Endodermal cell (in vitro differentiated cells): Measurements from ENCODE around the gene SYNPO2. TPM values are rescaled to one million over a fixed set of nuclear protein-coding genes. Genes with fewer than 3 reads are reported as not detected.

Experiments
- DNase-seq: peaks from one replicate; pipeline ENCODE4 v3.0.0-alpha.2; 2017
- H3K27ac ChIP-seq: 2 replicates; pipeline ENCODE4 v1.5.1; 2013; ENCODE audit warnings: mild to moderate bottlenecking, low read depth, low read length, moderate library complexity
- H3K27me3 ChIP-seq: 2 replicates; pipeline ENCODE4 v1.6.1; 2013; ENCODE audit warnings: mild to moderate bottlenecking, low read length, moderate library complexity; ENCODE audit not compliant: insufficient read depth, control insufficient read depth, poor library complexity, severe bottlenecking
- H3K36me3 ChIP-seq: 2 replicates; pipeline ENCODE4 v1.7.0; 2013; ENCODE audit warnings: mild to moderate bottlenecking, low read length, moderate library complexity; ENCODE audit not compliant: control insufficient read depth, insufficient read depth
- H3K4me1 ChIP-seq: one replicate; pipeline ENCODE4 v1.7.0; 2013; ENCODE audit warnings: low read length; ENCODE audit not compliant: control insufficient read depth, insufficient read depth
- H3K4me3 ChIP-seq: 2 replicates; pipeline ENCODE4 v1.5.1; 2013; ENCODE audit warnings: mild to moderate bottlenecking, low read length, moderate library complexity
- H3K9ac ChIP-seq: 2 replicates; pipeline ENCODE4 v1.6.1; 2013; ENCODE audit warnings: mild to moderate bottlenecking, low read length, moderate library complexity; ENCODE audit not compliant: poor library complexity, severe bottlenecking; ENCODE audit errors: extremely low read depth
- H3K9me3 ChIP-seq: 2 replicates; pipeline ENCODE4 v1.6.1; 2013; ENCODE audit warnings: mild to moderate bottlenecking, low read length, moderate library complexity; ENCODE audit not compliant: control insufficient read depth
- H3K27ac Mint-ChIP-seq: 2 replicates; pipeline ENCODE4 v1.8.0; 2020; ENCODE audit warnings: mixed read lengths
- H3K27me3 Mint-ChIP-seq: 2 replicates; pipeline ENCODE4 v1.8.0; 2021; ENCODE audit warnings: mild to moderate bottlenecking, mixed read lengths; ENCODE audit not compliant: insufficient read depth
- H3K36me3 Mint-ChIP-seq: 2 replicates; pipeline ENCODE4 v1.8.0; 2020; ENCODE audit warnings: low read depth, mixed read lengths
- H3K4me1 Mint-ChIP-seq: 2 replicates; pipeline ENCODE4 v1.8.0; 2020; ENCODE audit warnings: mixed read lengths
- H3K4me3 Mint-ChIP-seq: 2 replicates; pipeline ENCODE4 v1.8.0; 2020; ENCODE audit warnings: mild to moderate bottlenecking, moderate library complexity, mixed read lengths
- H3K9me3 Mint-ChIP-seq: 2 replicates; pipeline ENCODE4 v1.8.0; 2020; ENCODE audit warnings: mild to moderate bottlenecking, mixed read lengths
- CTCF ChIP-seq: fragments of 200-600 bp; sonication (generic); conservative IDR thresholded peaks from 2 replicates; pipeline ENCODE4 v1.5.0; 2021; ENCODE audit warnings: antibody characterized with exemption, mild to moderate bottlenecking
- WGBS, 2 experiments: methylation state at CpG; one replicate each; pipeline versions ENCODE4 v1.1.5 to v1.1.7; 2013; ENCODE audit warnings: missing lambda C conversion rate in 2 of 2, mixed read lengths in 1 of 2; ENCODE audit not compliant: insufficient coverage in 1 of 2, insufficient read length in 1 of 2; 5-methylcytosine and 5-hydroxymethylcytosine counted together
- total RNA-seq, 2 donors: library from RNA; stranded (reverse); fragmentation: NEBNext Ultra II Directional in 1 of 2; extraction: Animal tissue kit (Norgen Biotek cat#: 25700) in 1 of 2; gene quantifications; 2 replicates in 1 of 2; 3 replicates in 1 of 2; pipeline ENCODE4 v1.2.1, GENCODE V29; 2021

The SYNPO2 gene
- total RNA-seq, 2 donors from 2014 or later: 0.09 to 0.37 TPM

DNA sequence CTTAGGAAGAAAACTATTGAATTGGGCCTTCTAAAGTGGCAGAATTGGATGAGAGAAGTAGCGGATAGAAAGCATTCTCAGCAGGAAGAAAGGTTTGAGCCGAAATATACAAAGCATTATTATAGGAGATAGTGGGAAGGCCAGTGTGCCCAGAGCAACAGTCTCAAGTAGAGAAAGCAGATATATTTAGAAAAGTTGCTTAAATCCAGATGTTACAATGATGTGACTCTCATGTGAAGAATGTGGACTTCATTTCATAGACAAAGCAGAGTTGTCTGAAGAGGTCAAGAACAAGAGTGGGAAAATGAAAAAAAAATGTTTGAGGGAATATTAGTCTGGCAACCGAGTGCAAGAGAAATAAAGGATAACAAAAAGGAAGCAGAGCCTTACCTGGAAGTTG is 66.9 kb downstream of the SYNPO2 start:
- Histone ChIP-seq H3K4me1 (no peaks in the 10 kb centered on the region), H3K27me3 (no peaks in the 10 kb centered on the region), H3K9me3 (no peaks in the 10 kb centered on the region), H3K36me3 (no peaks in the 10 kb centered on the region), H3K27ac (no peak overlapping the region), H3K9ac (no peak overlapping the region), H3K4me3 (no peak overlapping the region)
- H3K27me3 Mint-ChIP-seq: no peaks in the 10 kb centered on the region
- WGBS, 2 experiments: 86 to 94% methylated on average over 3 of the region's 3 CpGs
- TF ChIP-seq CTCF: no peak
- no peaks in the 10 kb centered on the region for H3K9me3 Mint-ChIP-seq
- no peak for DNase-seq
- no peak overlapping the region for H3K4me3 Mint-ChIP-seq
- no peak overlapping the region for H3K27ac Mint-ChIP-seq
- H3K4me1 Mint-ChIP-seq: no peaks in the 10 kb centered on the region
- H3K36me3 Mint-ChIP-seq: no peaks in the 10 kb centered on the region

DNA sequence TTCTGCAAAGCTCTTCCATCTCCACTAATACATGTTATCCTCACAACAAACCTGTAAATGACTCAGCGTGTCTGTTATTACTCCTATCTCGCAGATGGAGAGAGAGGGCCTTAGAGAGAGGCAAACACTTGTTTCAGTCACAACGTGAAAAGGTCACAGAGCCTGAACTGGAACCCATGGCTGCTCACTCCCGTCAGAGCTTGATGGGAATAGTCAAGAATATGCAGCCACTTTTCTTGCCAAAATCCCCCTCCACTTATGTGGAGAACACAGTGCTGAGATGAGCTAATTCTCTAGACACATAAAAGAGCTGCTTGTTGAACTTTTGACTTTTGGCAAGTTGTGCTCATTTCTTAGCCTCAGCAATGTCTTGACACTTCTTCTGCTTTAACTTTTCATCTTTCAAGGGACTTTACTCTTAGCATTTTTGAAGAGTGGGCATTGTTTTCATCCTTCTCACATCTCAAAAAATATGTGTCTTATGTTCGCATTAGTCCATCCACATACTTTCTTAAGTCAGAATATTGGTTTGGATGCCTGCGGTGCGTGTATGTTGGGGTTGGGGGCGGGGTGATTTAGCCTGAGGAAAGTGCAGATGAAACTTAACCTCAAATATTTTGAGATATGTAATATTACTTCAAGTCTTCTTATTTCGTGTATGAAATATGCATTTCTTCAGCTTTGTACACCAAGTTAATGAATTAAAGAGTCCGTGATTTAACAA is 69.2 kb downstream of the SYNPO2 start:
- no peaks in the 10 kb centered on the region for H3K27me3 ChIP-seq

GRCh38 chr4:118962540-118962939 is 73.9 kb downstream of the SYNPO2 start:
- Histone ChIP-seq H3K27ac (no peak overlapping the region), H3K4me3 (no peak overlapping the region), H3K9ac (no peak overlapping the region), H3K36me3 (no peaks in the 10 kb centered on the region), H3K4me1 (no peaks in the 10 kb centered on the region), H3K9me3 (no peaks in the 10 kb centered on the region), H3K27me3 (no peaks in the 10 kb centered on the region)
- H3K4me1 Mint-ChIP-seq: peaks cover 1% of the 10 kb centered on the region
- no peak for TF ChIP-seq CTCF
- no peaks in the 10 kb centered on the region for H3K9me3 Mint-ChIP-seq
- DNase-seq: no peak
- H3K27me3 Mint-ChIP-seq: no peaks in the 10 kb centered on the region
- H3K36me3 Mint-ChIP-seq: no peaks in the 10 kb centered on the region
- no peak overlapping the region for H3K4me3 Mint-ChIP-seq
- no peak overlapping the region for H3K27ac Mint-ChIP-seq

More for the DNA sequence above, 69.2 kb downstream of the SYNPO2 start:
- 70 to 86% methylated on average over 2 to 7 of the region's 10 CpGs for WGBS, 2 experiments
- H3K36me3 Mint-ChIP-seq: no peaks in the 10 kb centered on the region
- no peak overlapping the region for H3K27ac Mint-ChIP-seq
- Histone ChIP-seq H3K36me3 (no peaks in the 10 kb centered on the region), H3K27ac (no peak overlapping the region), H3K4me3 (no peak overlapping the region), H3K9ac (no peak overlapping the region), H3K4me1 (no peaks in the 10 kb centered on the region), H3K9me3 (no peaks in the 10 kb centered on the region)
- TF ChIP-seq CTCF: no peak
- H3K4me1 Mint-ChIP-seq: no peaks in the 10 kb centered on the region
- no peak overlapping the region for H3K4me3 Mint-ChIP-seq
- H3K9me3 Mint-ChIP-seq: no peaks in the 10 kb centered on the region
- H3K27me3 Mint-ChIP-seq: no peaks in the 10 kb centered on the region
- DNase-seq: no peak
